GM21576 (cell line): ENCODE data around the gene OR6P1.

Source experiments
- ATAC-seq: cut with Tn5 transposase; IDR thresholded peaks from one replicate; pipeline ENCODE4 v1.9.1; 2021; ENCODE audit warnings: mild to moderate bottlenecking, moderate library complexity; ENCODE audit not compliant: unreplicated experiment

Gene OR6P1

GRCh38 chr1:158520021-158520420, 50.4 kb downstream of the OR6P1 start:
- ATAC-seq = no peak

GRCh38 chr1:158516966-158517365, 53.4 kb downstream of the OR6P1 start:
- ATAC-seq = no peak
